HEK293 (cell line): ENCODE results near the gene LTC4S.
A peak's percentile ranks its signal among the peaks of the same experiment; 100 is the strongest.

Experiments used
- GLI4 ChIP-seq: fragments of 450-650 bp; formaldehyde crosslinking; IDR thresholded peaks from 2 replicates; pipeline ENCODE4 v1.5.1; 2016; ENCODE audit warnings: missing biosample characterization, missing genetic modification characterization
- IKZF3 ChIP-seq: fragments of 450-650 bp; IDR thresholded peaks from 2 replicates; pipeline ENCODE4 v1.5.0; 2018; ENCODE audit warnings: missing biosample characterization, mild to moderate bottlenecking, missing genetic modification characterization, moderate library complexity
- MEIS1 ChIP-seq: sonication (generic); formaldehyde crosslinking; IDR thresholded peaks from 2 replicates; pipeline ENCODE4 v1.8.1; 2022; ENCODE audit warnings: missing genetic modification reagents, mild to moderate bottlenecking, borderline replicate concordance
- REST ChIP-seq: fragments of 450-650 bp; formaldehyde crosslinking; IDR thresholded peaks from 2 replicates; pipeline ENCODE4 v1.5.1; 2016; ENCODE audit warnings: missing biosample characterization, missing genetic modification characterization
- SP3 ChIP-seq: fragments of 450-650 bp; formaldehyde crosslinking; IDR thresholded peaks from 2 replicates; pipeline ENCODE4 v1.5.1; 2016; ENCODE audit warnings: missing biosample characterization, missing genetic modification characterization
- TRIM28 ChIP-seq: IDR thresholded peaks from 2 replicates; pipeline ENCODE4 v1.6.1; 2011; ENCODE audit warnings: low read length, control low read depth, borderline replicate concordance
- WT1 ChIP-seq: fragments of 450-650 bp; formaldehyde crosslinking; IDR thresholded peaks from 2 replicates; pipeline ENCODE4 v1.5.1; 2016; ENCODE audit warnings: missing biosample characterization, missing genetic modification characterization
- ZBTB48 ChIP-seq: fragments of 450-650 bp; formaldehyde crosslinking; IDR thresholded peaks from 2 replicates; pipeline ENCODE4 v1.5.1; 2016; ENCODE audit warnings: missing biosample characterization, missing genetic modification characterization
- ZBTB7A ChIP-seq: fragments of 450-650 bp; formaldehyde crosslinking; IDR thresholded peaks from 2 replicates; pipeline ENCODE4 v1.5.1; 2016; ENCODE audit warnings: low read depth, missing biosample characterization, missing genetic modification characterization
- ZBTB8A ChIP-seq: fragments of 450-650 bp; formaldehyde crosslinking; IDR thresholded peaks from 2 replicates; pipeline ENCODE4 v1.5.1; 2016; ENCODE audit warnings: missing biosample characterization, missing genetic modification characterization
- ZEB2 ChIP-seq: fragments of 450-650 bp; formaldehyde crosslinking; IDR thresholded peaks from 2 replicates; pipeline ENCODE4 v1.5.1; 2016; ENCODE audit warnings: missing biosample characterization, missing genetic modification characterization
- ZFP37 ChIP-seq: fragments of 450-650 bp; formaldehyde crosslinking; IDR thresholded peaks from 2 replicates; pipeline ENCODE4 v1.5.1; 2016; ENCODE audit warnings: missing biosample characterization, missing genetic modification characterization
- ZFP69B ChIP-seq: fragments of 450-650 bp; formaldehyde crosslinking; IDR thresholded peaks from 2 replicates; pipeline ENCODE4 v1.5.1; 2016; ENCODE audit warnings: missing biosample characterization, missing genetic modification characterization
- ZIC2 ChIP-seq: fragments of 450-650 bp; formaldehyde crosslinking; IDR thresholded peaks from 2 replicates; pipeline ENCODE4 v1.5.1; 2016; ENCODE audit warnings: missing biosample characterization, missing genetic modification characterization
- ZNF10 ChIP-seq: fragments of 450-650 bp; formaldehyde crosslinking; IDR thresholded peaks from 2 replicates; pipeline ENCODE4 v1.5.1; 2017; ENCODE audit warnings: missing biosample characterization, missing genetic modification characterization
- ZNF121 ChIP-seq: fragments of 450-650 bp; formaldehyde crosslinking; IDR thresholded peaks from 2 replicates; pipeline ENCODE4 v1.5.1; 2016; ENCODE audit warnings: missing biosample characterization, missing genetic modification characterization
- ZNF132 ChIP-seq: fragments of 450-650 bp; formaldehyde crosslinking; IDR thresholded peaks from 2 replicates; pipeline ENCODE4 v1.5.1; 2017; ENCODE audit warnings: missing biosample characterization, missing genetic modification characterization, borderline replicate concordance
- ZNF24 ChIP-seq: fragments of 450-650 bp; formaldehyde crosslinking; IDR thresholded peaks from 2 replicates; pipeline ENCODE4 v1.5.1; 2016; ENCODE audit warnings: missing biosample characterization, missing genetic modification characterization
- ZNF292 ChIP-seq: fragments of 450-650 bp; formaldehyde crosslinking; IDR thresholded peaks from 2 replicates; pipeline ENCODE4 v1.5.1; 2016; ENCODE audit warnings: low read depth, missing biosample characterization, missing genetic modification characterization, borderline replicate concordance
- ZNF391 ChIP-seq: fragments of 450-650 bp; formaldehyde crosslinking; IDR thresholded peaks from 2 replicates; pipeline ENCODE4 v1.5.1; 2016; ENCODE audit warnings: low read depth, missing biosample characterization, missing genetic modification characterization, borderline replicate concordance
- ZNF423 ChIP-seq: fragments of 450-650 bp; formaldehyde crosslinking; IDR thresholded peaks from 2 replicates; pipeline ENCODE4 v1.5.1; 2016; ENCODE audit warnings: missing biosample characterization, missing genetic modification characterization
- ZNF426 ChIP-seq: fragments of 450-650 bp; formaldehyde crosslinking; IDR thresholded peaks from 2 replicates; pipeline ENCODE4 v1.5.1; 2017; ENCODE audit warnings: missing biosample characterization, missing genetic modification characterization, mild to moderate bottlenecking, inconsistent platforms, moderate library complexity
- ZNF473 ChIP-seq: fragments of 450-650 bp; formaldehyde crosslinking; IDR thresholded peaks from 2 replicates; pipeline ENCODE4 v1.5.1; 2017; ENCODE audit warnings: missing biosample characterization, missing genetic modification characterization
- ZNF585B ChIP-seq: fragments of 450-650 bp; formaldehyde crosslinking; IDR thresholded peaks from 2 replicates; pipeline ENCODE4 v1.5.1; 2016; ENCODE audit warnings: missing biosample characterization, missing genetic modification characterization
- ZNF654 ChIP-seq: fragments of 450-650 bp; formaldehyde crosslinking; IDR thresholded peaks from 2 replicates; pipeline ENCODE4 v1.5.1; 2016; ENCODE audit warnings: low read depth, missing biosample characterization, missing genetic modification characterization
- ZNF704 ChIP-seq: fragments of 450-650 bp; formaldehyde crosslinking; IDR thresholded peaks from 2 replicates; pipeline ENCODE4 v1.5.1; 2016; ENCODE audit warnings: missing biosample characterization, missing genetic modification characterization
- ZNF747 ChIP-seq: fragments of 450-650 bp; formaldehyde crosslinking; IDR thresholded peaks from 2 replicates; pipeline ENCODE4 v1.5.1; 2016; ENCODE audit warnings: missing biosample characterization, missing genetic modification characterization
- ZXDB ChIP-seq: fragments of 450-650 bp; formaldehyde crosslinking; IDR thresholded peaks from 2 replicates; pipeline ENCODE4 v1.5.1; 2016; ENCODE audit warnings: missing biosample characterization, missing genetic modification characterization
- TF ChIP-seq, protein P1 (sequence below): fragments of 450-650 bp; formaldehyde crosslinking; IDR thresholded peaks from 2 replicates; pipeline ENCODE4 v1.5.1; 2016; ENCODE audit warnings: missing biosample characterization, missing genetic modification characterization
- TF ChIP-seq, protein P2 (sequence below): fragments of 450-650 bp; formaldehyde crosslinking; IDR thresholded peaks from 2 replicates; pipeline ENCODE4 v1.5.1; 2017; ENCODE audit warnings: missing biosample characterization, missing genetic modification characterization
- TF ChIP-seq, protein P3 (sequence below): fragments of 450-650 bp; formaldehyde crosslinking; optimal IDR thresholded peaks from 2 replicates; pipeline ENCODE3; 2016; ENCODE audit warnings: missing biosample characterization, mild to moderate bottlenecking, missing genetic modification characterization

LTC4S gene

DNA sequence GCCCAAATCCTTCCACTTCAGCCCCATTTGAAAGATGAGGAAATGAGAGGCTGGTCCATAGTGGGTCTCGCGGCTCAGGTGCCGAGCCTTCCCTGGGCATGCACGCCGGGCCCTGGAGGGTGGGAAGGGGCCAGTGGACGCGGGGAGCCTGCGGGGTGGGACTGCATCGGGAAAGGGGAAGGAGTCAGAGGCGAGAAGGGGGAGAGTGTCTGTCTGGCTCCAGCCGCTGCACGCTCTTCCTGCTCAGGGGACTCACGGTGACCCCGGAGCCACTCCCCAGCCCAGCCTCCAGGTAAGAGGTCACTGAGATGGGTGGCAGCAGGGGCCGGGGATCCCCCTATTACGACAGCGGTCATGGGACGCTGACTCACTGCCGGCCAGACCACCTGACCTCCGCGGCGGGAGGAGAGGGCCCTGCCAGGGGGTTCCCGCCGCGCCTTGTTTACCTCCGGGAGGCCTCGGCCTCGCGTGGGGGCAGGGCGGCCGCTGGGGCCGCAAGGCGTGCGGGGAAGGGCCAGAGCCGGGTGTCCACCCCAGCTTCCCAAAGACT, 25.0 kb downstream of the LTC4S start (continued):
- TF ChIP-seq ZNF426 (tag by site-specific recombination) (no peak), ZBTB7A (tag by site-specific recombination) (peak; percentile 98), ZEB2 (peak; percentile 99), SP3 (tag by site-specific recombination) (peak; percentile 97), ZNF704 (tag by site-specific recombination) (no peak), ZNF473 (tag by site-specific recombination) (no peak), ZIC2 (tag by site-specific recombination) (peak; percentile 72), ZFP69B (tag by site-specific recombination) (peak; percentile 83), ZBTB8A (tag by site-specific recombination) (peak; percentile 71), GLI4 (tag by site-specific recombination) (no peak), ZNF391 (tag by site-specific recombination) (peak; percentile 96), ZNF132 (tag by site-specific recombination) (no peak), WT1 (tag by site-specific recombination) (peak; percentile 92), ZNF585B (tag by site-specific recombination) (no peak), ZNF747 (tag by site-specific recombination) (no peak), ZNF423 (tag by site-specific recombination) (0 out of 2 replicates have a peak, but pooled peaks have one; percentile 47), IKZF3 (tag by site-specific recombination) (peak; percentile 65), ZNF292 (tag by site-specific recombination) (no peak), ZNF121 (no peak), MEIS1 (CRISPR knock-in tag) (no peak), REST (peak; percentile 28; the same call in 1 of the 2 replicates), ZFP37 (tag by site-specific recombination) (peak; percentile 71), ZXDB (tag by site-specific recombination) (peak; percentile 99), TRIM28 (no peak), ZNF654 (tag by site-specific recombination) (no peak), ZNF10 (peak; percentile 93), ZBTB48 (peak; percentile 85), ZNF24 (tag by site-specific recombination) (peak; percentile 93)
- TF ChIP-seq, protein P1, sequence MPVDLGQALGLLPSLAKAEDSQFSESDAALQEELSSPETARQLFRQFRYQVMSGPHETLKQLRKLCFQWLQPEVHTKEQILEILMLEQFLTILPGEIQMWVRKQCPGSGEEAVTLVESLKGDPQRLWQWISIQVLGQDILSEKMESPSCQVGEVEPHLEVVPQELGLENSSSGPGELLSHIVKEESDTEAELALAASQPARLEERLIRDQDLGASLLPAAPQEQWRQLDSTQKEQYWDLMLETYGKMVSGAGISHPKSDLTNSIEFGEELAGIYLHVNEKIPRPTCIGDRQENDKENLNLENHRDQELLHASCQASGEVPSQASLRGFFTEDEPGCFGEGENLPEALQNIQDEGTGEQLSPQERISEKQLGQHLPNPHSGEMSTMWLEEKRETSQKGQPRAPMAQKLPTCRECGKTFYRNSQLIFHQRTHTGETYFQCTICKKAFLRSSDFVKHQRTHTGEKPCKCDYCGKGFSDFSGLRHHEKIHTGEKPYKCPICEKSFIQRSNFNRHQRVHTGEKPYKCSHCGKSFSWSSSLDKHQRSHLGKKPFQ (tag by site-specific recombination) = peak; percentile 12; the same call in 1 of the 2 replicates
- TF ChIP-seq, protein P2, sequence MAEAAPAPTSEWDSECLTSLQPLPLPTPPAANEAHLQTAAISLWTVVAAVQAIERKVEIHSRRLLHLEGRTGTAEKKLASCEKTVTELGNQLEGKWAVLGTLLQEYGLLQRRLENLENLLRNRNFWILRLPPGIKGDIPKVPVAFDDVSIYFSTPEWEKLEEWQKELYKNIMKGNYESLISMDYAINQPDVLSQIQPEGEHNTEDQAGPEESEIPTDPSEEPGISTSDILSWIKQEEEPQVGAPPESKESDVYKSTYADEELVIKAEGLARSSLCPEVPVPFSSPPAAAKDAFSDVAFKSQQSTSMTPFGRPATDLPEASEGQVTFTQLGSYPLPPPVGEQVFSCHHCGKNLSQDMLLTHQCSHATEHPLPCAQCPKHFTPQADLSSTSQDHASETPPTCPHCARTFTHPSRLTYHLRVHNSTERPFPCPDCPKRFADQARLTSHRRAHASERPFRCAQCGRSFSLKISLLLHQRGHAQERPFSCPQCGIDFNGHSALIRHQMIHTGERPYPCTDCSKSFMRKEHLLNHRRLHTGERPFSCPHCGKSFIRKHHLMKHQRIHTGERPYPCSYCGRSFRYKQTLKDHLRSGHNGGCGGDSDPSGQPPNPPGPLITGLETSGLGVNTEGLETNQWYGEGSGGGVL (tag by site-specific recombination) = peak; percentile 96
- TF ChIP-seq, protein P3, sequence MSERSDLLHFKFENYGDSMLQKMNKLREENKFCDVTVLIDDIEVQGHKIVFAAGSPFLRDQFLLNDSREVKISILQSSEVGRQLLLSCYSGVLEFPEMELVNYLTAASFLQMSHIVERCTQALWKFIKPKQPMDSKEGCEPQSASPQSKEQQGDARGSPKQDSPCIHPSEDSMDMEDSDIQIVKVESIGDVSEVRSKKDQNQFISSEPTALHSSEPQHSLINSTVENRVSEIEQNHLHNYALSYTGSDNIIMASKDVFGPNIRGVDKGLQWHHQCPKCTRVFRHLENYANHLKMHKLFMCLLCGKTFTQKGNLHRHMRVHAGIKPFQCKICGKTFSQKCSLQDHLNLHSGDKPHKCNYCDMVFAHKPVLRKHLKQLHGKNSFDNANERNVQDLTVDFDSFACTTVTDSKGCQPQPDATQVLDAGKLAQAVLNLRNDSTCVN (tag by site-specific recombination) = peak; percentile 63
